ENCODE data around the gene CDA. TPM values are rescaled to one million over a fixed set of nuclear protein-coding genes. Genes with fewer than 3 reads are reported as not detected.

Gene CDA
- total RNA-seq: 1.5 and 2.2 TPM in 2 replicates

GRCh38 chr1:20588634-20589225 lies at the start of gene CDA:
CDA (plus strand) TSS chr1:20589097; CDS start chr1:20589130, 33 bp downstream.

GRCh38 chr1:20551945-20552727 lies 36.8 kb upstream of the CDA start, which contains the start of gene FAM43B:
FAM43B (plus strand) TSS chr1:20552573; CDS start chr1:20552974, 401 bp downstream.

GRCh38 chr1:20633190-20634064 lies 44.5 kb downstream of the CDA start, which contains the start of gene PINK1:
PINK1 (plus strand) TSS chr1:20633458; CDS start chr1:20633549, 91 bp downstream.

GRCh38 chr1:20661207-20662109 lies 72.6 kb downstream of the CDA start, which contains the start of gene DDOST:
DDOST (minus strand) TSS chr1:20661369; CDS start chr1:20661350, 19 bp downstream.

Other genes with a start within 250 kb of the CDA start
- 5.1 and 6.9 TPM in 2 replicates for gene CAMK2N1, start 102.9 kb upstream of the CDA start, total RNA-seq
- 23.1 and 33.5 TPM in 2 replicates for gene MUL1, start 80.9 kb upstream of the CDA start, total RNA-seq
- gene FAM43B, start 36.5 kb upstream of the CDA start, total RNA-seq: 0.12 and 0.77 TPM in 2 replicates
- 67.8 and 68.7 TPM in 2 replicates for gene PINK1, start 44.4 kb downstream of the CDA start, total RNA-seq
- gene DDOST, start 72.3 kb downstream of the CDA start, total RNA-seq: 275 and 357 TPM in 2 replicates
- gene KIF17, start 128.9 kb downstream of the CDA start, total RNA-seq: 0.35 and 0.60 TPM in 2 replicates
- gene SH2D5, start 143.6 kb downstream of the CDA start, total RNA-seq: 0.26 and 0.58 TPM in 2 replicates
- gene HP1BP3, start 198.2 kb downstream of the CDA start, total RNA-seq: 107 and 115 TPM in 2 replicates